GM21423 (cell line): Measurements from ENCODE around the gene CAPN8.

ENCODE experiments used
- ATAC-seq: cut with Tn5 transposase; IDR thresholded peaks from one replicate; pipeline ENCODE4 v1.9.1; 2021; ENCODE audit warnings: mild to moderate bottlenecking, moderate library complexity; ENCODE audit not compliant: unreplicated experiment

The CAPN8 gene

DNA sequence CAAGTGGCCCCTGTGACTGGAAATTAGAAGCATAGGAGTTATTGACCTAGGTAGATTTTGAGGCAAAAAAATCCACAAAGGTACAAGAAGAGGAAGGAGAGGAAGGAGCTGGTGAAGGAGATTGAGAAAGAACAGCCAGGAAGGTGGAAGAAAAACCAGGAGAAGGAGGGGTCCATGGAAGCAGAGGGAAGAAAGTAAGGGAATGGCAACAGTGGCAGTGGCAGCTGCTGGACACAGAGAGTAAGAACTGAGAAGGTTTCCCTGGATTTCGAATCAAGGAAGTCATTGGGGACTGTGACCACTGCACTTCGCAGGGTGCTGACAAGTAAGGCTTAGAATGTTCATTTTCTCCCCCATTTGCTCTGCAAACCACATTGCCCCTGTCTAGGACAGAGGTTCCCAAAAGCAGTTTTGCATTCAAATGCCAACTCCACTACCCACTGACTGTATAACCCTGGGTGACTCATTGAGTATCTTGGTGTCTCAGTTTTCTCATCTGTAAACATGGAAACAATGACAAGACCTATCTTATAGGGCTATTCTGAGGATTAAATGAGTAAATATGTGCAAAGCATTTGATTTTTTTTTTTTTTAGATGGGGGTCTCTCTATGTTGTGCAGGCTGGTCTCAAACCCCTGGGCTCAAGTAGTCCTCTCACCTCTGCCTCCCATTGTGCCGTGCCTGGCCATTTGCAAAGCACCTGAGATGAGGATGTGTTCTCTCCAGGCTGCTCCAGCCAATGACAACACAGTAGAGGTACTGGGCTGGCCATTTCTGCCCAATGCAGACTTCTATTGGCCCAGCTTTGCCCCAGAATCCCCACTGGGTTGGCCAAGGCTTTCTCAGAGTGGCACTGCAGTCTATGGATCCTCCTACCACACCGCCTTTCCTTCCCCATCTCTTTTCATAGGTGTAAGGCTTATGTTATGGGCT is 37.5 kb upstream of the CAPN8 start:
- ATAC-seq, result no peak

DNA sequence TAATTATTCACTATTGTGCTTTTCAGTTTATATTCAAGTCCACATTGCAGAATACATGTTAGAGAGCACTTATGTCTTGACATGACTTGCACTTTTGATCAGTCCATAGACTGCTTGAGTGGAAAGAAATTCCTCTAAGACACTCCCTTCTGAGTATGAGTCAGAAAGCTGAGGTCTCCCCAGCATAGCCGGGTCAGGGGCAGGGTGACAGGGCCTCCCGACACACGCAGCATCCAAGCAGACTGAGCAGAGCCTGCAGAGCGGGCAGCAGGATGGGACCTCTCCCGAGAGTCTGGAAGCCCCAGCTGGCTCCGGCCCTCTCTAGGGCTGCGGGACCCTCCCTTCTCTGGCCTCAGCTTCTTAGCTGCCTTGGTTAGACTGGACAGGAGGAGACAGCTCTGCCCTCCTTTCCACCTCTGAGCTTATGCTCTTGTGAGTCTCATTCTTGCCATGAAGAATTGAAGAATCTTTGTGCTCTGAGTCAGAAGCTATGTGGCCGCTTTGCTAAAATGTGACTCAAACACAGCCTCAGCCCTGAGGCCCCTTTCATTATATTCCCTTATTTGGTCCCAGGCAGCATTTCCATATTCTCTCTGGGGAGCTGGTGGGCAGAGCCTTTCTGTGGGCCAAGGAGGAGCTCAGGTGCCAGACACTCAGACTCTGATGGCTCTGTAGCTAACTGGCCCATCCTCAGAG is 35.6 kb upstream of the CAPN8 start:
- ATAC-seq, result no peak

DNA sequence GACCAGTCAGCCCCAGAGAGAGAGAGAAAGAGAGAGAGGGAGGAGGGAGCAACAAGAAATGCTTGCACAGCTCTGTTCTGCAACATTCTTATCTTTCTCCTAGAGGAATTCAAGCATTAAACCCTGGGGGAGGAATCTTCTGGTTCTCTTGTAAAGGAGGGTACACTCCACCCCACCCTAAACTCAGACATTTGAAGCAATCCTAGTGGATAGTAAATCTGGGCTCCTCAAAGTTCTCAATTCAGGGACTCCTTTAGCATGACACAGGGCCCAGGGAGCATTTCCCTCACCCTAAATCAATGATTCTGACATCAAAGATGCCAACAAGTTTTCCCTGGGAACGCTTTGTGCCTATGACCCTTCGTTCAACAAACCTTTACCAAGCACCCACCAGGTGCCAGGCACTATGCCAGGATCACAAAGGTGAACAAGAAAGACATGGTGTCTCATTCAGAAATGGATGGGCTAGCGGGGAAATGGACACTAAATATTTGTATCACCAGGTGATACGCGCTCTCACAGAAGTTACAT is 35.0 kb upstream of the CAPN8 start:
- no peak for ATAC-seq

DNA sequence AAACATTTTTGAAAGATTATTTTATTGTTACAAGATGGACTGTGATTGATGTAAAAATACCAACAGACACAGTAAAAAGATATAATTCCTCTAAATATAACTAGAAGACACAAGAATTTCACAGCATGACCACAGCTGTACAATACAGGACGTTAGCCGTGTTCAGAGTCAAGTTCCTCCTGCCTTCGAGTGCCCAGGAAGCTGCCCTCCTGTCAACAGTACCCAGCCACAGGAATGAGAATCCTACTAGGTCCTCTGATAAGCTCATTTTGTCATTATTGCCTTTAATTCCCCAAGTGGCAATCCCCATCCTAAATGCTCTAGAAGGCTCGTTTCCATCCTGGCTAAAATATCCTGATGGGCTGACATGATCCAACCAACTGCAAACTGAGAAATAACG is 30.4 kb upstream of the CAPN8 start:
- no peak for ATAC-seq

DNA sequence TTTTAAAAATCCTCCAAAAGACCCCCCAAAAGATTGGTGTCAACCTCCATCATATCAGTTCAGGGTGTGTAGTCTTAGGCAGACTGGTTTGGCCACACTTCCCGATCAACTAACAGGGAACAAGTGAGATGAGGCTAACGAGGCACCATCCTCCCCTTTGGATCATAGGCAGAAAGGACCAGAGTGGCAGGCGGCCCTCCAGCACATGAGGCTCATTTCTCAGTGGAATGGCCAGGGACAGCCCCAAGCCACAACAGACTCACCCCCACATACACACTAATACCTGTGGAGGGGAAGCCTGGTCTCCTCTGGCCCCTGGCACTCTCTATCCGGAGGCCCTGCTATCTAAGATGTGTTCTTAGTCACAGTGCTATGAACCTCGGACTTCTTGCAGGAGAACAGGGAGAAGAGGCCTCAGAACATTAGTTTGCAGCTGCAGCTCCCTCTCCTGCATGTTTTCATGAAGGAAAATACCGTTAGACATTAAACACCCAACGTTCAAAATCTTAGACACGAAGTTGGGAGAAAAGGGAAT is 29.6 kb upstream of the CAPN8 start:
- no peak for ATAC-seq

DNA sequence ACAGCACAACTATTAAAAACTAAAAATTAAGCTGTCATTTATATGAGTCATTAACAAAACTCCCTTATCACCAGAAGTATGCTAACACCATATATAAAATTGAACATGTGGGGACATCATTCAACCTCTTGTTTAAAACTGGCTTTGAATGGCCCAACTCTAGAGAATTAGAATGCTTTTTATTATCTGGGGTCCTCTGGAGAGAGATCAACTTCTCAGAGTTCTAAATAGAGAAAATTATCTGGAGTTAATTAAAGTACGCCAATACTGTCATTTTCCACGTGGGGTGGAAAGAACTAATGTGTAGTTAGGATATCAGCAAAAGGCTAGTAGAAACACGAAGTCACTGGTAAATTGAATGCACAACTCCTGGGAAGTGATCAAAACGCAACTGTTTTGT is 25.6 kb upstream of the CAPN8 start:
- no peak for ATAC-seq

DNA sequence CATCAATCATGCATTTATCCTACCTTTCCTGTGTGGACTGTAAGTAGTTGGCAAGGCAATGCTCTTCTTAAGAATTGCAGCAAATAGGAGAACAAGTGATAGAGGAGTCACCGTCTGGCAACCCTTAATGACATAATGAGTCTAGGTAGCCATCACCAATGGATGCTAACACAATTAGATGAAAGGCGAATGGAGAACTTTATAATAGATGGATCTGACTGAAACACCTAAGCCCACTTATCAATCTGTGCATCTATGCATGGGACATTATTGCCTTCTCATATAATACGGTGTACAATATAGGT is 18.9 kb upstream of the CAPN8 start:
- no peak for ATAC-seq

DNA sequence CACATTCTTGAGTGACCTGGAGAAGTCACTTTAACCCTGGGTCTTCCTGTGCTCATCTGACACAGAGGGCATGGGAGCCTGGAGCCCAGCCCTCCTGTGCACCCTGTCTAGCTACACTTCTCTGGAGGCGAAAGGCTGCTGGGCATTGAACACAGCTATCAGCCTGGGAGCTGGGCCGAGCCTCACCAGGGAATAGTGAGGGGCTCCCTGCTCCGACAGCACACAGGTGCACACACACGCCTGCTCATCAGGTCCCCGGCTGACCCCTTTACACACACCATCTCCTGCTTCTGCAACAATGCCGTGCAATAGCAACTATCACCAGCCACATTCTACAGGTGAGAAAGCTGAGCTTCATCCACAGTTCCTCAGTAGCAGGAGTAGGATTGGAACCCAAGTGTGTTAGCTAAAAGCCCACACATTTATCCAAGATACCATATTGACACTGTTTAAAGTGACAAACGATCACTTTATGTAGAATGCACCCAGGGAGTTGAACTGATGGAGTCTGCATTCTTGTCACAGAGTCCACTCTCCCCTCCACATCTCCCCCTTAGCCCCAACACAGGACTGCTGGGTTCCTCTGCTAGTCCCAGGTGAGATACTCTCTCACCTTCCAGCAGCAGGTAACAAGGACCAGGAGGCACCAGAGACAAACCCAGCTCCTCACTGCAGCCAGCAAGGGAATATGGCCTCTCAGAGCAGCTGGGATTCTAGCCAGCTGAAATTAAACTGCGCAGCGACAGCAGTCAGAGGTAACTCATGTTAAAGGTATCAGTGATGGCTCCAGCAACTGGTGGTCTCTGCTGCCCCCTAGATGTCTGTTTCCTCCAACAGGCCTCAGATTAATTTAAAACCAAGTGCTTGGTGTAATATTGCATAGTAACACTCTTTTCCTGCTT is 18.3 kb upstream of the CAPN8 start:
- ATAC-seq, result no peak

DNA sequence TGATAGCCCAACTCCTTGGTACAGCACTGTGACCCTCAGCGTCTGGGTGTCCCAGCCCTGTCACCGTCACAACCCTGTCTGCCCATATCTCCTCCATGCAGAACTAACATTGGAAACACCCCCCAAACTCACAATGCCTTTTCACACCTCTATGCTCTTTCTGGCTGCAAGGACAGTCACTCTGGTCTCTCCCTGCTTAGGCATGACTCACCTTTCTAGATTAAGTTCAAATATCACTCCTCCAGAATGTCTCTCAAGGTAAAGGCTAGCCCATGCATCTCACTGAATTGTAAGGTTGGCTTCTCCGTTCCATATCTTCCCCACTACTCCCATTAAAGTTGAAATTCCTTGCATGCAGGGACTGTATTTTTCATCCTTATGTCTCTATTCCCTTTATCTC is 17.0 kb upstream of the CAPN8 start:
- no peak for ATAC-seq

DNA sequence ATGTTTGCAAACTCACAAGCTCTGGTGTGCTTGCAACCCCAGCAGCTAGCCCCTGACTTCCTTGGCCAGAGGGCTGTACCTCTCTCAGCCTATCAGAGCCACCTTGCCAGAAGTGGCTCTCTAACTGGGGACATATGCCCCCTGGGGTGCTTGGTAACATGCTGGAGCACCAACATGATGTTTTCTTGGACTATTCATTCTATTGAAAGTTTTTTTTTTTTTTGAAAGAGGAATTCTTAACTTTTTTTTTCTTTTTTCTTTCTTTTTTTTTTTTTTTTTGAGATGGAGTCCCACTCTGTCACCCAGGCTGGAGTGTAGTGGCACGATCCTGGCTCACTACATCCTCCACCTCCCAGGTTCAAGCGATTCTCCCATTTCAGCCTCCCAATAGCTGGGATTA is 14.7 kb upstream of the CAPN8 start:
- no peak for ATAC-seq

DNA sequence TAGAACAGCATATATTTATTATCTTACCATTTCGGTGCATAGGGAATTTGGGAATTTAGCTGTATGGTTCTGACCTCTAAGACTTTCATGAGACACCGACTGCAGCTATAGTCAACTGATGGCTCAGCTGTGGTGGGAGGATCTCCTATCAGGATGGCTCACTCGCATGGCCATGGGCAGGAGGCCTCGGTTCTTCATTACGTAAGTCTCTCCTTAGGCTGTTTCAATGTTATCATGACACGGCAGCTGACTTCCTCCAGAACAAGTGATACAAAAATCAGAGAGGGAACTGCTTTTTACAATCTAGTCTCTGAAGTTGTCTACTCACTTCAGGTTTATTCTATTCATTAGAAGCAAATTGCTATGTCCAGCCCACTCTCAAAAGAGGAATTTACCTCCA is 13.3 kb upstream of the CAPN8 start:
- ATAC-seq, result no peak

DNA sequence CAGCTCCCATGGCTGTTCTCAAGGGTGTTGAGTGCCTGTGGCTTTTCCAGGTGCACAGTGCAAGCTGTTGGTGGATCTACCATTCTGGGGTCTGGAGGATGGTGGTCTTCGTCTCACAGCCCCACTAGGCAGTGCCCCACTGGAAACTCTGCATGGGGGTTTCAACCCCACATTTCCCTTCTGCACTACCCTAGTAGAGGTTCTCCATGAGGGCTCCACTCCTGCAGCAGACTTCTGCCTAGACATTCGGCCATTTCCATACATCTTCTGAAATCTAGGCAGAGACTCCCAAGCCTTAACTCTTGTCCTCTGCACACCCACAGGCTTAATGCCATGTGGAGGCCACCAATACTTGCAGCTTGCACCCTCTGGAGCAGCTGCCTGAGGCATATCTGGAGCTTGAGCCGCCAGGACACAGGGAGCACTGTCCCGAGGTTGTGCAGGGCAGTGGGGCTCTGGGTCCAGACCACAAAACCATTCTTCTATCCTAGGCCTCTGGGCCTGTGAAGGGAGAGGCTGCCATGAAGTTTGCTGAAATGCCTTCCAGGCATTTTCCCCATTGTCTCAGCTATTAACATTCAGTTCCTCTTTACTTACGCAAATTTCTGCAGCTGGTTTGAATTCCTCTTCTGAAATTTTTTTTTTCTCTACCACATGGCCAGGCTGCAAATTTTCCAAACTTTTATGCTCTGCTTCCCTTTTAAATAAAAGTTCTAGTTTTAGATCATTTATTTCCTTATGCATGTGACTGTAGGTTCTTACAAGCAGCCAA is 8.8 kb upstream of the CAPN8 start:
- no peak for ATAC-seq

DNA sequence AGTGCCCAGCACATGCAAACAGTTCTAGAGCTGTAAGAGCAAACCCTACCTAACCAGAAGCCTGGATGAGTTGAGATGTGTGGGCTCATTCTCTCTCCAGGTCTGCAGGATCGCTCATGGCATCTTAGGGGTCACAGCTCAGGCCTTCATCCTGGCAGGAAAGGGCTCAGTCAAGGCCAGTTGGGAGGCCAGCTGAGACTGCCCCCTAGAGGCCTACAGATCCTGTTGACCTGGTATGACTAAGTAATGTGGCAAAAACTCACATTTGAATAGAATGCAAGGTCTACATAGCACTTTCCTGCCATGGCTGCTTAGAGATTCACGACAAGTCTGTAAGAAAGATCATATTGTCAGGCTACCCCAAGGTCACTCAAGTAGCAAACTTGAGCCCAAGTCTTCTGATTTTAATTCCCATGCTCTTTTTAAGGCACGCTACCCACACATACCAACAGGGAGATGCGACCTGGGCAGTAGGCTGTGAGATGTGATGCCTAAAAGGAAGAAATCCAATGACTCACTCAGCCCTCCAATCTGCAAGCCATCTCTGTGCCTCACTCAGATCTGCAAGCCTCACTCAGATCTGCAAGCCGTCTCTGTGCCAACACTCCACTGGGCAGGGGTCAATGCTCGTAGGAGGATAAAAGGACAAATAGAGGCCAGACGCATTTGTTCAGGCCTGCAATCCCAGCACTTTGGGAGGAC is 5.1 kb upstream of the CAPN8 start:
- no peak for ATAC-seq

DNA sequence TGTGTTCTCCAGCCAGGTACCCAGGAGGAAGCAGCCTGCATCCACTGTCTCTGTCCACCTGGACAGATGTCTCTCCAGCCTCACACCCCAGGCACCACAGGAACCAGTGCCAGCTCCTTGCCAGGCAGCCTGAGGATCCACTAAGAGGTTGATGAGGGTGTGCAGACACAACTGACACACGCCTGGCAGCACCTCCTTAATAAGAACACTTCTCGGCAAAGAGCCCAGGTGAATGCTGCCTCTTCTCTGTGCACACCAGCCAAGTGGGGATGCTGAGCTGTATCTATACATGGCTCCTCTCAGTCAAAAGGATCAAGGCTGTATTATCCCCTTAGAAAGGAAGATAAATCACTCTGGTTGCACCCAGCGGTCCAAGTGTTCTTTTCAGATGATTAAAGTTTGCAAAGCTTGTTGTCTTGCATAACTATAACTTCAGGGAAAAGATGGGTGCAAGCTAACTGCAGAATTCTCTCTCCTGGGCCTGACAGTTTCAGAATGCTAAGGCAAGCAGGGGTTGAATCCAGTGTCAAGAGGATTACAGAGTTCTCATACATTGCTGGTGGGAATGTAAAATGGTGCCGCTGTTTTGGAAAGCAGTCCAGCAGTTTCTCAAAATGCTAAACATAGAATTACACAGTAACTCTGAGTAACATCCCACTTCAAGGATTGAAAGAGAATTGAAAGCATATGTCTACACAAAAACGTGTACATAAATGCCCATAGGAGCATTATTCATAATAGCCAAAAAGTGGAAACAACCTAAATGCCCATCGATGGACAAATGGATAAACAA is 3.7 kb upstream of the CAPN8 start:
- no peak for ATAC-seq

DNA sequence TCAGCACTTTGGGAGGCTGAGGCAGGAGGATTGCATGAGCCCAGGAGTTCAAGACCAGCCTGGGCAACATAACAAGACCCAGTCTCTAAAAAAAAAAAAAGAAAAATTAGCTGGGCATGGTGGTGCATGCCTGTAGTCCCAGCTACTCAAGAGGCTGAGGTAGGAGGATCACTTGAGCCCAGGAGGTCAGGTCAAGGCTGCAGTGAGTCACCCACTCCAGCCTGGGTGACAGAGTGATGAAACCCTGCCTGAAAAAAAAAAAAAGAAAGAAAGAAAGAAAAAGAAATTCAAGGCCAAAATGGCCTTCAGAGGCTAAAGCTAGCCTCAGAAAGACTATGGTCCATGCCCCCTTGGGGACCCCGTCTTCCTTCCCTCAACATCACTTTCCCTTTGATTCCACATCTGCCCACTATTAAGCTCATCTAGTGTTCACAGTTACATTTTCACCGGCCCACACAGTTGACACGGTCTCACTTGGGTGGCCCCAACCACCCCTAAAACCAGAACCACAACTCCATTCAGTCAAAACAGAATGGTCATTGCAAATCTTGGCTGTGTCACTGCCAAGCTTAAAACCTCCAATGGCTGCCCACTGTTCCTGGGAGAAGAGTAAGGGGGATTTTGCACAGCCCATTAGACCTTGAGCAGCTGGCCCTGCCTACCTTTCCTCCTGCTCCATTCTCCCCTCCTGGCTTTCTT is 2.1 kb upstream of the CAPN8 start:
- no peak for ATAC-seq

DNA sequence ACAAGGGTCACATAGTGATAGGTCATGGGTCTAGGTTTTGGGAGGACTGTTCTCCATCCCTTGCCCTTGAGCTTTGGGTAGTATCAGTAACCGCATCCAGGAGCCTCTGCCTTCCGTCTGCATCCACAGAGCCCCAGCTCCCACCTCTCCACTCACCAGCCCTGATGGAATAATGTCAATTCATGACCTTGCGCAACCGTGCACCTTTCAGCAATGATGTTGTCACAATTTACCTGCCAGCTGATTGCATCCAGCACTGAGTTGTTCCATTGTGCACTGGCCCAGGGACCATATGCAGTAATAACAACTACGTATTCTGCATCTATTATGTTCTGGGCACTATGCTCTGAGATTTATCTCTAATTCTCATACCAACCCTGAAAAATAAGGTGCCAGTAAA is 1.4 kb downstream of the CAPN8 start:
- no peak for ATAC-seq

DNA sequence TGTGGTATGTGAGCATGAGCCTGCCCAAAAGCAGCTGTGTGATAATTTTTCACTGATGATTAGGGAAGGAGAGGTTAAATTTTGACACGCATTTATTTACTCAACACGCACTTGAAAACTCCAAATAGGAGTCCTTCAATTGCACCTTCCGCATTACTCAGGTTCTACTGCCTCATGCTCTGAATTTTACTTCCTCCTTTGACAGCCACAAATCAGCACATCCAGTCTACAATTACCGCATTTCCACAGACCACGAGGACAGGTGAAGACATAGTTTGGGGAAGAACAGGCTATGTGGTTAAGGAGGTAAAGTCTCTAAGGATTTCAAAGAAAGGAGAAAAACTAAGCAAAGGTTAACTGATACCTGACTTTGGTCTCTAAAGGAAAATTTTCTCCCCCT is 2.6 kb downstream of the CAPN8 start:
- ATAC-seq, result no peak

DNA sequence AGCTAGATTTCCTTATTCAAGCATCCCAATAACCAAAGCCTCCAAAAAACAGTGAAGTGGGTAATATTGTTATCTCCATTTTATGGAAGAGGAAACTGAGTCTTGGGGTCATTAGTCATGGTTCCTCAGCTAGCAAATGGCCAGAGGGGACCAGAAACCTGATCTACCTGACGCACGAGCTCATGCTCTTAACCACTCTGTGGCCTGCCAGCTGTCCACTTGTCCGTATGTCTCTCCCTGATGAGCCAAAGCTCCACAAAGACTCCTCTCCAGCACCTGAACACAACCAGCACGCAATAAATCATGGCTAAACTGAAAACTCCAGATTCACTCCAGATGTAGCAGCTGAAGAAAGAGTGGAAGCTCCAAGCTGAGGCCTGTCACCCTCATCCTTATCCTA is 5.8 kb downstream of the CAPN8 start:
- ATAC-seq, result no peak
